Stimulated activated CD8-positive, alpha-beta memory T cell treated with anti-CD3 and anti-CD28 coated beads, Interleukin-15, amount 100 ng/mL, for 4 hours (primary cell): ENCODE data around the gene EEFSEC.

Experiments used
- DNase-seq, 2 donors: peaks; one replicate each; pipeline ENCODE4 v3.0.0-alpha.2; 2020; ENCODE audit warnings: low read depth in 2 of 2

Gene EEFSEC

GRCh38 chr3:128153156-128154041 lies at the start of gene EEFSEC:
Gene EEFSEC, plus strand, starts transcription at chr3:128153481. Its CDS starts 27 bp downstream, at chr3:128153508.
- DNase-seq, result peak; percentile 68 to 71

- no peak for DNase-seq
Measured at GRCh38 chr3:128107834-128108233, 45.4 kb upstream of the EEFSEC start.

- DNase-seq, result no peak
Measured at GRCh38 chr3:128111147-128111546, 42.1 kb upstream of the EEFSEC start.

- DNase-seq, result no peak
Measured at GRCh38 chr3:128112357-128112968, 40.8 kb upstream of the EEFSEC start.

GRCh38 chr3:128113817-128114794 lies 39.2 kb upstream of the EEFSEC start:
- no peak for DNase-seq

- no peak for DNase-seq
Measured at GRCh38 chr3:128122013-128122412, 31.3 kb upstream of the EEFSEC start.

GRCh38 chr3:128123156-128123537 lies 30.1 kb upstream of the EEFSEC start:
- DNase-seq, result no peak

- DNase-seq, result peak; percentile 93 to 95
Measured at GRCh38 chr3:128123538-128124368, 29.5 kb upstream of the EEFSEC start, which contains the start of gene RUVBL1. Gene RUVBL1, minus strand, starts transcription at chr3:128123812. Its CDS starts 88 bp downstream, at chr3:128123724.

- no peak for DNase-seq
Measured at GRCh38 chr3:128127236-128127635, 26.0 kb upstream of the EEFSEC start.

GRCh38 chr3:128128251-128128650 lies 25.0 kb upstream of the EEFSEC start:
- DNase-seq, result no peak

GRCh38 chr3:128131897-128132646 lies 21.2 kb upstream of the EEFSEC start:
- DNase-seq, result no peak

- no peak for DNase-seq
Measured at GRCh38 chr3:128133273-128133883, 19.9 kb upstream of the EEFSEC start.

GRCh38 chr3:128143496-128143895 lies 9.8 kb upstream of the EEFSEC start:
- DNase-seq, result no peak

- no peak for DNase-seq
Measured at GRCh38 chr3:128144512-128145187, 8.6 kb upstream of the EEFSEC start.

- no peak for DNase-seq
Measured at GRCh38 chr3:128145279-128145678, 8.0 kb upstream of the EEFSEC start.

GRCh38 chr3:128146201-128146600 lies 7.1 kb upstream of the EEFSEC start:
- DNase-seq, result no peak

GRCh38 chr3:128149650-128150049 lies 3.6 kb upstream of the EEFSEC start:
- no peak for DNase-seq

- no peak for DNase-seq
Measured at GRCh38 chr3:128151758-128152274, 1.5 kb upstream of the EEFSEC start.
